PC-9 (cell line): ENCODE measurements around the gene ZNF710. TPM values are rescaled to one million over a fixed set of nuclear protein-coding genes. Genes with fewer than 3 reads are reported as not detected.

Experiments used
- BruUV-seq: library from RNA; stranded (reverse); fragments of 400-500 nt; replicated peaks from 2 replicates; lab custom pipeline; 2021; lab: Mats Ljungman, UMichigan
- CTCF ChIA-PET: fragments of 300-600 bp; sonication (Branson Sonifier 250); formaldehyde crosslinking; loops from one replicate; lab custom pipeline; 2022; ENCODE audit warnings: antibody characterized with exemption; lab: Charles Lee
- POLR2A ChIA-PET: fragments of 300-600 bp; sonication (Branson Sonifier 250); formaldehyde crosslinking; loops from one replicate; lab custom pipeline; 2022; ENCODE audit warnings: antibody characterized with exemption; ENCODE audit not compliant: unreplicated experiment; lab: Charles Lee
- DNase-seq, 2 experiments: peaks; one replicate each; pipeline versions ENCODE4 v3.0.0 to v3.0.0-alpha.2; 2015 to 2022; ENCODE audit warnings: mixed read lengths in 1 of 2
- H2AFZ ChIP-seq: fragments of 200-600 bp; sonication (generic); 2 replicates; pipeline ENCODE4 v1.8.1; 2017; ENCODE audit warnings: antibody characterized with exemption
- H3F3A ChIP-seq: fragments of 200-600 bp; sonication (generic); 2 replicates; pipeline ENCODE4 v1.8.1; 2017; ENCODE audit warnings: antibody characterized with exemption, mild to moderate bottlenecking, low read depth; ENCODE audit not compliant: insufficient read depth
- H3K27ac ChIP-seq: fragments of 200-600 bp; sonication (generic); 2 replicates; pipeline ENCODE4 v1.6.1; 2016; ENCODE audit warnings: mixed run types
- H3K27me3 ChIP-seq: fragments of 200-600 bp; sonication (generic); 2 replicates; pipeline ENCODE4 v1.6.1; 2016; ENCODE audit warnings: low read depth, mixed run types; ENCODE audit not compliant: insufficient read depth
- H3K36me3 ChIP-seq: fragments of 200-600 bp; sonication (generic); 2 replicates; pipeline ENCODE4 v1.6.1; 2016; ENCODE audit warnings: low read depth, mixed run types
- H3K4me1 ChIP-seq: fragments of 200-600 bp; sonication (generic); replicated peaks from 2 replicates; pipeline ENCODE4 v1.6.1; 2016; ENCODE audit warnings: mixed run types; ENCODE audit not compliant: insufficient read depth
- H3K4me2 ChIP-seq: fragments of 200-600 bp; sonication (generic); 2 replicates; pipeline ENCODE4 v1.6.1; 2017; ENCODE audit warnings: mixed run types
- H3K4me3 ChIP-seq: fragments of 200-600 bp; sonication (generic); 2 replicates; pipeline ENCODE4 v1.6.1; 2016; ENCODE audit warnings: mixed run types
- H3K79me2 ChIP-seq: fragments of 200-600 bp; sonication (generic); 2 replicates; pipeline ENCODE4 v1.6.1; 2017; ENCODE audit warnings: low read depth, mixed run types
- H3K9me2 ChIP-seq: fragments of 200-600 bp; sonication (generic); 2 replicates; pipeline ENCODE4 v1.8.1; 2017; ENCODE audit warnings: mild to moderate bottlenecking; ENCODE audit not compliant: insufficient read depth
- H3K9me3 ChIP-seq: fragments of 200-600 bp; sonication (generic); 2 replicates; pipeline ENCODE4 v1.8.1; 2016; ENCODE audit warnings: low read depth; ENCODE audit not compliant: insufficient read depth
- H4K20me1 ChIP-seq: fragments of 200-600 bp; sonication (generic); 2 replicates; pipeline ENCODE4 v1.8.1; 2017; ENCODE audit not compliant: insufficient read depth
- EZH2 ChIP-seq: fragments of 200-600 bp; sonication (generic); IDR thresholded peaks from 2 replicates; pipeline ENCODE4 v1.8.0; 2017; ENCODE audit warnings: antibody characterized with exemption, low read depth
- intact Hi-C: fragments of 100-400 bp; cut with micrococcal nuclease; formaldehyde crosslinking; loops from one replicate; pipeline ENCODE4 v1.10.0; 2022; ENCODE audit not compliant: unreplicated experiment
- total RNA-seq: library from RNA; stranded (reverse); gene quantifications from 2 replicates; pipeline ENCODE4 v1.2.3, GENCODE V29; 2021
- TF ChIP-seq, protein P1 (sequence below): fragments of 200-600 bp; sonication (generic); conservative IDR thresholded peaks from 2 replicates; pipeline ENCODE4 v1.6.1; 2017; ENCODE audit warnings: mixed run types, antibody characterized with exemption, mild to moderate bottlenecking, moderate library complexity

The ZNF710 gene
- total RNA-seq, 1 experiment from 2014 or later, result 23.4 TPM

DNA sequence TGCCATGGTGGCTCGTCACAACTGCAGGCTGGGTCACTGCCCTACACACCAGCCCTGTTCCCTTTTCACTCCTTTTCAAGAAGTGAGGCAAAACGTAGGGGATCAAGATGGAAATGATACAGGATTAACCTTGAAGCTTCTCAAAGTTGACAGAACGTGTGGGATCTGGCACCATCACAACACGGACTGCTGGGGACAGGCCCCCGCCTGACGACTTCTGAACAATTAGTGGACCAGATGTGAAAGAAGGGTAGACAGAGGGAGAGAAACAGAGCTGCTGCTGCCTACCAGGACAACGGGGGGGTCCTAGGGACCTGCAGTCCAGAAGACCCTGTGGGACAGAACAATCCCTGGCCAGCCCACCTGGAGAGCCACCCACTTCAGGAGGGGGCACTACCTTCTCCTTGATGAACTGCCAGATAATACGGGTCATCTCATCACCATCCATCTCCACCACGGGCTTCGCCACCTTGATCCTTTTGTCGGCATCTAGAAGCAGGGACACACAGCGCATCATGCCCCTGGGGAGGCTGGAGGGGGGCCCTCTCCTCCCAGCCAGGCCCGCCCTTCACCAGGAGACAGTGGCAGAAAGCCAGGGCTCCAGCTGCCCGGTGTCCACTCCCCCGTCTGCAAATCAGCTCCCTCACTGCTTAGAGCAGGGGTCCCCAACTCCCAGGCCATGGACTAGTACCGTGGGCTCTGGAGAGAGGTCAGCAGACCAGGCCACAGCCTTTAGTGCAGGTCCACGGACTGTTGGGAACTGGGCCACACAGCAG, 90.2 kb downstream of the ZNF710 start:
- Histone ChIP-seq H4K20me1 (no peaks in the 10 kb centered on the region), H3K36me3 (no peaks in the 10 kb centered on the region), H3K27me3 (no peaks in the 10 kb centered on the region), H3K9me2 (no peaks in the 10 kb centered on the region), H3K79me2 (peaks cover 11% of the 10 kb centered on the region), H3K4me2 (no peak overlapping the region), H3K9me3 (no peaks in the 10 kb centered on the region), H2AFZ (no peak overlapping the region), H3K27ac (no peak overlapping the region), H3K4me1 (peaks cover 17% of the 10 kb centered on the region), H3K4me3 (no peak overlapping the region), H3F3A (peaks cover 27% of the 10 kb centered on the region)
- ChIA-PET CTCF (no interaction called here), POLR2A (no interaction called here)
- no TSS peak for BruUV-seq
- TF ChIP-seq, protein P1, sequence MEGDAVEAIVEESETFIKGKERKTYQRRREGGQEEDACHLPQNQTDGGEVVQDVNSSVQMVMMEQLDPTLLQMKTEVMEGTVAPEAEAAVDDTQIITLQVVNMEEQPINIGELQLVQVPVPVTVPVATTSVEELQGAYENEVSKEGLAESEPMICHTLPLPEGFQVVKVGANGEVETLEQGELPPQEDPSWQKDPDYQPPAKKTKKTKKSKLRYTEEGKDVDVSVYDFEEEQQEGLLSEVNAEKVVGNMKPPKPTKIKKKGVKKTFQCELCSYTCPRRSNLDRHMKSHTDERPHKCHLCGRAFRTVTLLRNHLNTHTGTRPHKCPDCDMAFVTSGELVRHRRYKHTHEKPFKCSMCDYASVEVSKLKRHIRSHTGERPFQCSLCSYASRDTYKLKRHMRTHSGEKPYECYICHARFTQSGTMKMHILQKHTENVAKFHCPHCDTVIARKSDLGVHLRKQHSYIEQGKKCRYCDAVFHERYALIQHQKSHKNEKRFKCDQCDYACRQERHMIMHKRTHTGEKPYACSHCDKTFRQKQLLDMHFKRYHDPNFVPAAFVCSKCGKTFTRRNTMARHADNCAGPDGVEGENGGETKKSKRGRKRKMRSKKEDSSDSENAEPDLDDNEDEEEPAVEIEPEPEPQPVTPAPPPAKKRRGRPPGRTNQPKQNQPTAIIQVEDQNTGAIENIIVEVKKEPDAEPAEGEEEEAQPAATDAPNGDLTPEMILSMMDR, result no peak
- TF ChIP-seq EZH2, result no peak
- intact Hi-C loops, result no loop called here
- DNase-seq, result no peak

GRCh38 chr15:90095521-90095959, 94.4 kb downstream of the ZNF710 start:
- Histone ChIP-seq H3K9me2 (no peaks in the 10 kb centered on the region), H3K36me3 (no peaks in the 10 kb centered on the region), H3F3A (peaks cover 54% of the 10 kb centered on the region), H3K4me1 (peaks cover 57% of the 10 kb centered on the region), H3K9me3 (no peaks in the 10 kb centered on the region), H3K27ac (peak overlapping the region; percentile 30; the same call in 1 of the 2 replicates), H3K27me3 (no peaks in the 10 kb centered on the region), H3K79me2 (peaks cover 39% of the 10 kb centered on the region), H4K20me1 (peaks cover 4% of the 10 kb centered on the region; the same call in 1 of the 2 replicates), H3K4me3 (no peak overlapping the region), H2AFZ (no peak overlapping the region), H3K4me2 (peak overlapping the region; percentile 9; the same call in 1 of the 2 replicates)
- BruUV-seq, result no TSS peak
- intact Hi-C loops, result loop anchor here (5.0 kb wide), 1 partner anchor 57 kb away; no protein-coding TSS in a partner anchor
- DNase-seq, result peak in 1 of 2 experiments; percentile 71
- no peak for TF ChIP-seq EZH2
- TF ChIP-seq, protein P1, result no peak
- ChIA-PET CTCF (no interaction called here), POLR2A (interaction anchor here (0.6 kb wide), 1 partner anchor 441 kb away, joined by 5 read pairs; no protein-coding TSS in a partner anchor)

DNA sequence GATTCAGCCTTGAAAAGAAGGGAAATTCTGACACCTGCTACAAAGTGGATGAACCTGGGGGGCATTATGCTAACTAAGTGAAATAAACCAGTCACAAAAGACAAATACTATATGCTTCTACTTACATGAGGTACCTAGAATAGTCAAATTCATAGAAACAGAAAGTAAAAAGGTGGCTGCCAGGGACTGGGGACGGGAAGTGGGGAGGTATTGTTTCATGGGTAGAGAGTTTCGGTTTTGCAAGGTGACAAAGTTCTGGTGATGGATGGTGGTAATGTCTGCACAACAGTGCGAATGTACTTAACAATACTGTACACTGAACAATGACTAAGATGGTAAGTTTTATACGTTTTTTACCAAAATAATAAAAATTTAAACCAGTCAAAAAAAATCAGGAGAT, 96.4 kb downstream of the ZNF710 start:
- no peak for DNase-seq
- BruUV-seq, result no TSS peak
- CTCF ChIA-PET, result no interaction called here
- Histone ChIP-seq H3K9me3 (no peaks in the 10 kb centered on the region), H4K20me1 (peaks cover 4% of the 10 kb centered on the region; the same call in 1 of the 2 replicates), H3F3A (peaks cover 55% of the 10 kb centered on the region), H3K27ac (peak overlapping the region; percentile 60), H3K9me2 (no peaks in the 10 kb centered on the region), H3K79me2 (peaks cover 52% of the 10 kb centered on the region), H3K27me3 (no peaks in the 10 kb centered on the region), H2AFZ (no peak overlapping the region), H3K4me2 (peak overlapping the region; percentile 60), H3K4me1 (peaks cover 68% of the 10 kb centered on the region), H3K36me3 (no peaks in the 10 kb centered on the region), H3K4me3 (no peak overlapping the region)
- POLR2A ChIA-PET, result no interaction called here
- TF ChIP-seq EZH2, result no peak
- TF ChIP-seq, protein P1, result no peak
- intact Hi-C loops, result loop anchor here (5.0 kb wide), 1 partner anchor 55 kb away; no protein-coding TSS in a partner anchor
